Fibroblast of lung (primary cell): Measurements from ENCODE around the gene ZNRF4. TPM values are rescaled to one million over a fixed set of nuclear protein-coding genes. Genes with fewer than 3 reads are reported as not detected.
A peak's percentile ranks its signal among the peaks of the same experiment; 100 is the strongest.

Experiments
- DNase-seq, 2 donors: peaks; one replicate each; pipeline versions ENCODE4 v3.0.0 to v3.0.0-alpha.2; 2010; ENCODE audit warnings: low read depth in 2 of 2
- H2AFZ ChIP-seq: 2 replicates; pipeline ENCODE4 v1.5.1; 2012; ENCODE audit warnings: low read length, control low read depth, inconsistent platforms
- H3K27ac ChIP-seq: 2 replicates; pipeline ENCODE4 v1.5.1; 2011; ENCODE audit warnings: low read length, control low read depth; ENCODE audit not compliant: insufficient read depth
- H3K27me3 ChIP-seq: 2 replicates; pipeline ENCODE4 v1.5.1; 2011; ENCODE audit warnings: mild to moderate bottlenecking, low read length; ENCODE audit not compliant: control insufficient read depth, insufficient read depth
- H3K36me3 ChIP-seq: 2 replicates; pipeline ENCODE4 v1.5.1; 2011; ENCODE audit warnings: low read length; ENCODE audit not compliant: control insufficient read depth, insufficient read depth
- H3K4me1 ChIP-seq: 2 replicates; pipeline ENCODE4 v1.5.1; 2011; ENCODE audit warnings: low read length; ENCODE audit not compliant: control insufficient read depth, insufficient read depth; ENCODE audit errors: extremely low read depth
- H3K4me2 ChIP-seq: 2 replicates; pipeline ENCODE4 v1.5.1; 2011; ENCODE audit warnings: low read length, control low read depth; ENCODE audit not compliant: insufficient read depth; ENCODE audit errors: extremely low read depth
- H3K4me3 ChIP-seq, 4 experiments: fragments of 200-600 bp in 1 of 4; sonication (generic) in 1 of 4; replicated peaks in 1 of 4; 2 replicates each; pipeline ENCODE4 v1.5.1; 2011 to 2016; ENCODE audit warnings: low read length in 4 of 4, low read depth in 3 of 4, mild to moderate bottlenecking in 3 of 4, control low read depth in 2 of 4, inconsistent platforms in 1 of 4, mixed read lengths in 1 of 4; ENCODE audit not compliant: insufficient read depth in 1 of 4; ENCODE audit errors: control extremely low read depth in 1 of 4
- H3K79me2 ChIP-seq: 2 replicates; pipeline ENCODE4 v1.5.1; 2012; ENCODE audit warnings: mild to moderate bottlenecking, low read length, inconsistent platforms; ENCODE audit not compliant: control insufficient read depth, insufficient read depth
- H3K9ac ChIP-seq: 2 replicates; pipeline ENCODE4 v1.5.1; 2011; ENCODE audit warnings: mild to moderate bottlenecking, low read length, control low read depth; ENCODE audit not compliant: insufficient read depth
- H3K9me3 ChIP-seq: 2 replicates; pipeline ENCODE4 v1.5.1; 2012; ENCODE audit warnings: low read depth, low read length; ENCODE audit not compliant: control insufficient read depth, insufficient read depth
- H4K20me1 ChIP-seq: 2 replicates; pipeline ENCODE4 v1.5.1; 2011; ENCODE audit warnings: low read length; ENCODE audit not compliant: control insufficient read depth, insufficient read depth; ENCODE audit errors: extremely low read depth
- CTCF ChIP-seq, 2 donors: IDR thresholded peaks in 1 of 2; conservative IDR thresholded peaks in 1 of 2; 1 replicate in 1 of 2; 2 replicates in 1 of 2; pipeline ENCODE4 v1.5.1; 2011 to 2012; ENCODE audit warnings: low read length in 2 of 2, control low read depth in 1 of 2, inconsistent platforms in 1 of 2, low read depth in 1 of 2, mild to moderate bottlenecking in 1 of 2
- EZH2 ChIP-seq: IDR thresholded peaks from 2 replicates; pipeline ENCODE4 v1.5.1; 2012; ENCODE audit warnings: low read length, control low read depth, mild to moderate bottlenecking; ENCODE audit errors: missing control alignments
- polyA plus RNA-seq, 2 donors: library from polyadenylated mRNA; depleted of rRNA in 1 of 2; stranded (reverse) in 1 of 2; unstranded in 1 of 2; fragments of >200 nt; gene quantifications; 2 replicates each; pipeline ENCODE4 v1.2.1, GENCODE V29; 2011 to 2012; ENCODE audit warnings: missing spikeins in 1 of 2
- total RNA-seq: library from RNA; depleted of rRNA; stranded (reverse); fragments of >200 nt; gene quantifications from 2 replicates; pipeline ENCODE4 v1.2.1, GENCODE V29; 2014

ZNRF4 gene
- total and polyA plus RNA-seq, 2 donors (not counting 1 experiment from before 2014, with no cell fraction given): not detected

- Histone ChIP-seq H3K9ac (no peak overlapping the region), H4K20me1 (no peaks in the 10 kb centered on the region), H3K4me2 (no peak overlapping the region), H3K79me2 (no peaks in the 10 kb centered on the region), H3K27me3 (no peaks in the 10 kb centered on the region), H3K4me1 (no peaks in the 10 kb centered on the region), H3K9me3 (no peaks in the 10 kb centered on the region), H2AFZ (no peak overlapping the region), H3K36me3 (no peaks in the 10 kb centered on the region), H3K4me3 (no peak overlapping the region), H3K27ac (no peak overlapping the region)
- DNase-seq: peak in 1 of 2 donors; percentile 39
- TF ChIP-seq EZH2 (no peak), CTCF (conservative IDR thresholded peaks at IDR 0.05 in 1 of 2, IDR thresholded peaks at IDR 0.05 in 1 of 2; ENCODE audit: low read depth in 1 of 2, low read length in 2 of 2) (no peak)
Observed at GRCh38 chr19:5447700-5448311, 7.4 kb upstream of the ZNRF4 start.

GRCh38 chr19:5448374-5448773 is 6.8 kb upstream of the ZNRF4 start:
- H3K36me3 ChIP-seq: no peaks in the 10 kb centered on the region
- no peak overlapping the region for H3K4me3 ChIP-seq
- H2AFZ ChIP-seq: no peak overlapping the region
- H3K27me3 ChIP-seq: no peaks in the 10 kb centered on the region
- H3K9ac ChIP-seq: no peak overlapping the region
- no peak overlapping the region for H3K4me2 ChIP-seq
- TF ChIP-seq EZH2 (no peak), CTCF (conservative IDR thresholded peaks at IDR 0.05 in 1 of 2, IDR thresholded peaks at IDR 0.05 in 1 of 2; ENCODE audit: low read depth in 1 of 2, low read length in 2 of 2) (no peak)
- no peaks in the 10 kb centered on the region for H4K20me1 ChIP-seq
- no peak overlapping the region for H3K27ac ChIP-seq
- H3K4me1 ChIP-seq: no peaks in the 10 kb centered on the region
- DNase-seq: no peak
- H3K9me3 ChIP-seq: no peaks in the 10 kb centered on the region
- H3K79me2 ChIP-seq: no peaks in the 10 kb centered on the region

- Histone ChIP-seq H4K20me1 (no peaks in the 10 kb centered on the region), H2AFZ (no peak overlapping the region), H3K79me2 (no peaks in the 10 kb centered on the region), H3K4me2 (no peak overlapping the region), H3K4me3 (no peak overlapping the region), H3K4me1 (no peaks in the 10 kb centered on the region), H3K36me3 (no peaks in the 10 kb centered on the region), H3K9me3 (no peaks in the 10 kb centered on the region), H3K27ac (no peak overlapping the region), H3K27me3 (no peaks in the 10 kb centered on the region), H3K9ac (no peak overlapping the region)
- no peak for TF ChIP-seq EZH2
- DNase-seq: no peak
Observed at GRCh38 chr19:5450482-5451126, 4.6 kb upstream of the ZNRF4 start.
